T follicular helper cell (primary cell): ENCODE measurements around the gene ZNF335.

Experiments
- DNase-seq: peaks from one replicate; pipeline ENCODE4 v3.0.0-alpha.2; 2020; ENCODE audit warnings: low read depth

The ZNF335 gene

GRCh38 chr20:45949542-45950329, 22.3 kb downstream of the ZNF335 start:
- no peak for DNase-seq

DNA sequence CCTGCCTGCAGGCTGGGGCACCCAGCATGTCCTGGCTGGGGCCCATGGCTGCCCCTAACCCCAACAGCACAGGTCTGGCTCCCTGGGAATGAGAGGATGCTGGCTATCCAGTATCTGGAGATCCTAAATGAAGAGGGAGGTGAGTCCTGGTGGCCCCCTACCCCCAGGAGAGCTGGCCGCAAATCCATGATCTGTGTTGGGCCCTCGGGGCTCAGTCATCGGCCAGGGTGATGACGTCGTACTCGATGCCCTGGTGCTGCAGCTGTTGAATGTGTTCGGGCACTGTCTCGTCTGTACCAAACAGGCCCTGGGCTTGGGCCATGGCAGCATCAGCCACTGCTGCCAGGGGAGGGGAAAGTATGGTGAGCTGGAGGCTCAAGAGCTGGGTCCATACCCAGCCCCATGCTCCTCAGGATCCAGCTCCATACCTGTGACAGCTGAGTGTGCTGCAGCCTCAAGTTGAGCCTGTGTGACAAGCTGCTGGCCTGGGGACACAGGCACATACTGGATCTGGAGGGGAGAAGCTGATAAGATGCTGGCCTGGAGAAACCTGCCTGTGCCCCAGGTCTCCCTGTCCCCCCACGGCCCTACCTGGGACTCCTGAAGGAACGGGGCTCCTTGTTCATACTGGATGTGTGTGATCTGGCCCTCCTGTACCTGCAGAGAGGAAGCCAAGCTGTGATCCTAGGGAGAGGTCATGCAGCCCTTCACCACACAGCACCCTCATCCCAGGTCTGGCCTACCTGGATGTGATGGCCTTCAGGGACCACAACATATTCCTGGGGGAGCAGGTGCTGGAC, 23.1 kb downstream of the ZNF335 start:
- no peak for DNase-seq

GRCh38 chr20:45948261-45948733, 23.7 kb downstream of the ZNF335 start:
- no peak for DNase-seq

DNA sequence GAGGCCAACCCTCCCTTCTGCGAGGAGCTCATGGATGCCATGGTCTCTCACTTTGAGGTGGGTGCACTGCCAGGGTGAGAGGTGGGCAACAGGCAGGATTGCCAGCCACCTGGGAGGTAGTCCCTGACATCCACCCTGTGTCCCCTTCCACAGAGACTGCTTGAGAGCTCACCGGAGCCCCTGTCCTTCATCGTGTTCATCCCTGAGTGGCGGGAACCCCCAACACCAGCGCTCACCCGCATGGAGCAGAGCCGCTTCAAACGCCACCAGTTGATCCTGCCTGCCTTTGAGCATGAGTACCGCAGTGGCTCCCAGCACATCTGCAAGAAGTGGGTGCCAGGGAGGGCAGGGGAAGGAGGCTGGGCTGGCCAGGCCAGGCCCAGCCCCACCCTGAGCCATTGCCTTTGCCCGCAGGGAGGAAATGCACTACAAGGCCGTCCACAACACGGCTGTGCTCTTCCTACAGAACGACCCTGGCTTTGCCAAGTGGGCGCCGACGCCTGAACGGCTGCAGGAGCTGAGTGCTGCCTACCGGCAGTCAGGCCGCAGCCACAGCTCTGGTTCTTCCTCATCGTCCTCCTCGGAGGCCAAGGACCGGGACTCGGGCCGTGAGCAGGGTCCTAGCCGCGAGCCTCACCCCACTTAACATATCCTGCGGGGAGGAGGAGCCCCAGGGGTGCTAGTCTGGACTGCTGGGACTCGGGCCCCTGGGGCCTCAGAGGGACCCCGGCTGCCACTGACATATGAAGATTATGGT, 24.7 kb downstream of the ZNF335 start:
- DNase-seq = no peak

DNA sequence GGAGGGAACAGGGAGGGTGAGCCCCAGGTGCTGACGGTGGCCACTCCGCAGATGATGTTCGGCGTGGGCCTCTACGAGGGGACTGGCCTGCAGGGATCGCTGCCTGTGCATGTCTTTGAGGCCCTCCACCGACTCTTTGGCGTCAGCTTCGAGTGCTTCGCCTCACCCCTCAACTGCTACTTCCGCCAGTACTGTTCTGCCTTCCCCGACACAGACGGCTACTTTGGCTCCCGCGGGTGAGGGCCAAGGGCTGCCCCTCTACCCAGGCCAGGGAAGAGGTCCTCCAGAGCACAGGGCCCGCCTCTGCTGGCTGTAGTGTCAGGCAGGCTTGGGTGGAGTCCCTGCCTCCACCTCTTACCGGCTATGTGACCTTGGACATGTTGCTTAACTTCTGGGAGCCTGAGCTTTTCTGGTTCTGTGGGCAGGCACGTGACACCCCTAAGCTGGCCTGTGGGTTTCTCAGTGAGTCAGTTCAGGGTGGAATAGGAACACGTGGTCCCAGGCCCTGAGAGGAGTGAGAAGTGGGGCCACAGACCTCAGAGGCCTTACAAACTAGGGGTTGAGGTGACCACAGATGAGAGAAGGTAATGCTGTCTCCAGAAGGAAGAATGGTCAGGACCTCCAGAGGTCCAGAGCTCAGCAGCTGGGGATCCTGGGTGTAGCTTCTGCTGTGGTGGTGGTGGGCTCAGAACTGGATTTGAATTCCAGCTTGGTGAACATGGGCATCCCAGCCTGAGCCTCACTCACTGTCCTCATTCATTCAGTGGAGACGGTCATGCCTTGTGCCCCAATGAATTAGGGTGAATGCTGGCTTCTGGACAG, 25.6 kb downstream of the ZNF335 start:
- no peak for DNase-seq

DNA sequence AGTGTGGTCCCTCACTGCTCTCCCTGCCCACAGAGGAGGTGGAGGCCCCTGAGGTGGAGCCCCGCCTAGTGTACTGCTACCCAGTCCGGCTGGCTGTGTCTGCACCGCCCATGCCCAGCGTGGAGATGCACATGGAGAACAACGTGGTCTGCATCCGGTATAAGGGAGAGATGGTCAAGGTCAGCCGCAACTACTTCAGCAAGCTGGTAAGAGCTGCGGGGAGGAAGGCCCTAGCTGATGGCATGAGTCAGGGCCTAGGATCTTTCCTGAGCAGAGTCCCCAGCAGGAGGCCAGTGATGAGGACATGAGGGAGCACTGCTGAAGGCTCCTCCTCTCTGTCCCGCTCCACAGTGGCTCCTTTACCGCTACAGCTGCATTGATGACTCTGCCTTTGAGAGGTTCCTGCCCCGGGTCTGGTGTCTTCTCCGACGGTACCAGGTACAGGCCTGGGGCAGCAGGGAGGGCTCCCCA, 26.3 kb downstream of the ZNF335 start:
- DNase-seq = no peak

DNA sequence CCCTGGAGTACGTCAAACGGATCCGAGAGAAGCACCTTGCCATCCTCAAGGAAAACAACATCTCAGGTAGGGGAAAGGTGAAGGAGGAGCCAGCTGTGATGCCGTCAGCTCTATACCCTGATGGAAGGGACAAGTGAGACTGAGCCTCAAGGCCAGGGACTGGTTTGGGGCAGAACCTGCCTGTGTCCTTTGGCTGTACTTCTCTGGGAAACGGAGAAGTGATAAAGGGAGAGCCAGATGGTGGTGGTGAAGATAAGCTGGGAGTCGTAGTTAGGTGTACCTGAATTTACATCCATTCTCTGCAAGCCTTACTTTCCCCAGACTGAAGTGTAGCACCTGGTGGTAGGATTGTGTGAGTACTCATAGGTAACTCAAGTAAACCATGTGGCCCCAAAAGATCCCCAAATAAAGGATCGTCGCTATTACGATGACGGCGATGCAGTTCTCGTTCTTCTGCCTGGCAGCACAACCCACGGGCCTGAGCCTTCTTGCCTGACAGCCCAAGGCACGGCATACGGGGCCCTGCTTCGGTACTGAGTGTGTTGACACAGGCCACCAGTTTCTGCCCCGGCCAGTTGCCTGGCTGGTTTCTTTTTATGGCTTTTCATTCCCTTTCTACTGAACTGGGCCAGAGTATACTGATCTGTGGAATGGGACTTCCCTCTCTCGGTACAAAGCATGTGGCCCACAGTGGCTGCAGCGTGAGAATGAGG, 26.9 kb downstream of the ZNF335 start:
- no peak for DNase-seq

DNA sequence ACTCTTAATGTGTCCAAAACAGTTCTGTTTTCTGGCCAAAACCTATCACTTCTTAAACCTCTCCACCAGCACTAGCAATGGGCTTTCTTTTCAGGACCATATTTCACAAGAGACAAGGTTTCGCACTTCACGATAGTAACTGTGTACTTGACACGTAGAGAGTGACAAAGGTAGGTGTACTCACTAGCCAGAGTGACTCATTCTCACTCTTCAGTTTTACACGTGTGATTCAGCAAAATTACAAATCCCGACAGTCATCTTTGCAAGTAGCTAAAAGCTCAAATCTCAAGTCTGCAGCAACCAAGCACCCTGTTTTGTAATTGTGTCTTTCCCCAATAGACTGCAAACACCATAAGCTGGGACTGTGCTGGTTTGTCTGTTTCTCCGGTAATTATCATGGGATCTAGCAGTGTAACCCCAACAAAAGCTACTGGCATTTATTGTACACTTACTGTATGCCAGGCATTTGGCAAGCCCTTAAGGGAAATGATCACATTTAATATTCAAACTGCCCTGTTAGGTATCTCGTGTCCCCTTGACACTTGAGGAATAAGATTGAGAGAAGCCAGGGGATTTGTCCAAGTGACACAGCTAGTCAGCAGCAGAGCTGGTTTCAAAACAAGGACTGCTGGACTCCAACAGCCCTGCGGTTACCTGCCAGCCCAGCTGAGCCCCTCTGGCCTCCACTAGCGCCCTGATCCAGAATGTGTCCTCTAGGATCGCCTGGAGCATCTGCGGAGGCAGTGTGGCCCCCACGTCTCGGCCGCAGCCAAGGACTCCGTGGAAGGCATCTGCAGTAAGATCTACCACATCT, 27.6 kb downstream of the ZNF335 start:
- DNase-seq = no peak

GRCh38 chr20:45943613-45944012, 28.4 kb downstream of the ZNF335 start:
- DNase-seq = no peak

DNA sequence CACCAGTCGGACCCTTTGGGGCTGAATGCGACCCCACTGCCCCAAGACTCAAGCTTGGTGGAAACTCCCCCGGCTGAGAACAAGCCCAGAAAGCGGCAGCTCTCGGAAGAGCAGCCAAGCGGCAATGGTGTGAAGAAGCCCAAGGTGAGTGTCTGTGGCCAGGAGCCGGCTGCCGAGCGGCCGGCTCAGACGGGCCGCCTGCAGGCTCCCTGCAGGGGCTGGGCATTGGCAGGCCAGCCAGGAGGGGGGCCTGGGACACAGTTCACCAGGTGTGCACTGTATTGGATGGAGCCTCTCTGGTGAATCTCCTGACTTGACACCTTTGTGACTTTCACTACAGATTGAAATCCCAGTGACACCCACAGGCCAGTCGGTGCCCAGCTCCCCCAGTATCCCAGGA, 31.5 kb downstream of the ZNF335 start:
- no peak for DNase-seq

- DNase-seq = no peak
Observed at GRCh38 chr20:45940053-45940452, 31.9 kb downstream of the ZNF335 start.

DNA sequence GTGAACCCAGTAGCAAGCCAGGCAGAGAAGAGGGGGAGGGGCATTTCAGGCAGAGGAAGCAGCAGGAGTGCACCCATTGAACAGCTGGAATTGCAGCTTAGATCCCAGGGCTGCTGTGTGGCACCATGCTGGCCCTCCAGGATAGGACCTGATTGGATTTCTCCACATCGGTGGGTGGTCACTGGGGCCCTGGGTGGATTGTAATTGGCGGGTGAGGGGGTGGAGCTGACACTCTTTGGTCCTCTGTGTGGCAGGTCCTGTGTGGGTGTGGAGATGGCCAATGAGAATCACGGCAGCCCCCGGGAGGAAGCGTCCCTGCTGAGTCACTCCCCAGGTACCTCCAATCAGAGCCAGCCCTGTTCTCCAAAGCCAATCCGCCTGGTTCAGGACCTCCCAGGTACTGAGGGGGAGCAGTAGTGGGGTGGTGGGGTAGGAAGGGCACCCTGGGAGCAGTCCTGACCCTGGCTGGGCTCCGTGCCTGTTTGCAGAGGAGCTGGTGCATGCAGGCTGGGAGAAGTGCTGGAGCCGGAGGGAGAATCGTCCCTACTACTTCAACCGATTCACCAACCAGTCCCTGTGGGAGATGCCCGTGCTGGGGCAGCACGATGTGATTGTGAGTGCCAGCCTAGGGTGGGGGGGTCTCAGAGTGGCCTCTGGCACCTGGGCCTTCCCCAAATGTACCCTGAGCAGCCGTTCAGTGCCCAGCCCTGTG, 33.1 kb downstream of the ZNF335 start:
- no peak for DNase-seq

DNA sequence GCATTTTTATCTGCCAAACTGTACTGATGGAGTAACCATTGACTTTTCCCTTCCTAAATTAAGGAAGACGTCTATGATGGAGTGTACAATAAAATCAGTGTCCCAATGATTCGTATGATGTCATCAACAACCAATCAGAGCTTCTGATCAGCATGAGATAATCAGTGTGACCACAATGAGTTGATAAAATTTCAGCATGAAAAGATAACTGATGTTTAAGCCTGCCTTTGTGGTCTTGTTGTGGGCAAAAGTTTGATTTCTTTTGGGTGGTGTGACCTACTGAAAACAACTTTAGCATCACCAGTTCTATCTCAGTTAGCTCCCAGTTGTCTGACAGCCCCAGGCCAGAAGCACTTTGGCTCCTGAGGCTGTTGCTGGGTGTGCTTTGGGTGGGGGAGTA, 34.2 kb downstream of the ZNF335 start:
- no peak for DNase-seq

GRCh38 chr20:45935416-45936046, 36.5 kb downstream of the ZNF335 start:
- DNase-seq = no peak

DNA sequence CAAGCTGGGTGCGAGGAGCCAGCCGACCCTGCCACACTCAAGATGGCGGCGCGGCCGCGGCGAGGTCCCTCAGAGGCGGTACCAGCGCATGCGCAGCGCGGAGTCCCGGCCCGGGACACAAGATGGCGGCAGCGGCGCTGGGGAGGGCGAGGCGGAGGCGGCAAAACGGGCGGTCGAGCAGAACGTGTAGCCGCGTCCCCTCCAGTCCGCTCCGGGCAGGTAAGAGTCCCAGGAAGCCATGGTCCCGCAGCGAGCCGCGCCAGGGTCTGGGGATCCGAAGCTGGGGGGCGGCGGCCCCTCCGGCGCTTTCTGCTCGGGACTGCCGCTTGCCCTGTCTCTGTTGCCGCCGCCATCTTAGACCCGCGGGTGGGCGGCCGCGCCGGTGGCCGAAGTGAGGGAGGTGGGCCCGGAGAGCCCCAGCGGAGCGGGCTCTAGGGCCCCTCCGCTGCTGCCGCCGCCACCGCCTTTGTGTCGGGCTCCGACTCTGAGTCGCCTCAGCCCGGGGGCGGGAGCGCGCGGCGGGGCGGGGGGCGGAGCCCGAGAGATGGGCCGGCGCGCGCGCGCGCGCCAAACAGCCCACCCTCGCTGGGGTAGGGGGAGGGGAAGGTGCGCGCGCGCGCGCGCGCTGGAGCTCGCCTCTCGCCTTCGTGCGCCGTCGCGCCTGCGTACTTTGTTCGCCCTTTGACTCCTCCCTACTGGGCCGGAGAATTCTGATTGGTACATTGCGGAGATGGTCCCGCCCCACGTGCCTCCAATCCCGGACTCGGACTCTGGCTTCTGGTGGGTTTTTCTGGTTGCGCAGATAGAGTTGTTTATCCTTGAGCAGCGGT, 37.2 kb downstream of the ZNF335 start, which contains the start of gene PCIF1:
Gene PCIF1 (plus strand): TSS at position 98 of the 830 bp plus-strand sequence. CDS start 4,317 bp downstream, outside the sequence.
- DNase-seq = peak; percentile 97

DNA sequence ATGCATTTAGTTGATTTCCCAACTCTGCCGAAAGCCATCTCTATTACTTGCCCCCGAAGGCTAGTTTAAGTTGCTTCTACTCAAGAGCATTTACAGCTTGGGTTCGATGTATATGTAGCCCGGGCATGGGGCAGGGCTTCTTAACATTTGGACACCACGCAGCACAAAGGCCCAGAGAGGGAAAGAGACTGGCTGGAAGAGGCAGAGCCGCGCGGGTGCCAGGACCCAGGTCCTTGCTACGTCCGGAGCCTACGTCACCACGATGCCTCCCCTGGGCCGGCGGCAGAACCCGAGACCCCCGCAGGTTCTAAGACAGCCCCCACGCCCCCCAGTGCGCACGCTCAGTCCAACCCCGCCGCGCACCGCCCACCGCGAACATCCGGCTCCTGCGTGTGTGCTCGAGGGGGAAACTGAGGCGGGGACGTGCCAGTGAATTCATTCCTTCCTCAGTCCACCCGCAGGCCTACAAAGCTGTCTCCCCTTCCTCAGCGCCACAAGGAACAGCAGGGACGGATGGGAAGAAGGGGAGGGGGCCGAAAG, 37.9 kb downstream of the ZNF335 start:
- DNase-seq = no peak
